ENCODE measurements around the gene BLTP2.

DNA sequence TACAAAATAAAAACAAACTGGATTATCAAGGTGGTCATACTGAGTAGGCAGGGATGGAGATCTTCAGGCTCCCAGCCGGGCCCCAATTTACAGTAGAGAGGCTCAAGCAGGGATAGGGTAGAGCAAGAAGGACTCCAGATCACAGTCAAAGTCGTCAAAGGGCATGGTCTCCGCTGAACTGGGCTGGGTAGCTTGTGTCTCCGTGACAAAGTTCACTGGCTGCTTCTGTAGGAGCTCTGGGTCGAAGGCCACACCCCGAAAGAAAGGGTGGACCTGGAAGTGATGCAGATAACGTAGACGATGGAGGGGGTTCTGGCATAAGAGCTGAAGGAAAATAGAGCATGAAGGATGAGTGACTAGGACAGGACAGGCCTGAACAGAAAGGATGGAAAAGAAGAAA is 34.6 kb downstream of the BLTP2 start:
- no peak for TF ChIP-seq GATA2 (IDR thresholded peaks at IDR 0.05; ENCODE audit: low read depth, low read length)
- TF ChIP-seq GATA3 (IDR thresholded peaks at IDR 0.05; ENCODE audit: low read depth, low read length) = no peak

Measured in SH-SY5Y (cell line).